ENCODE data around the gene MAGOH. TPM values are rescaled to one million over a fixed set of nuclear protein-coding genes. Genes with fewer than 3 reads are reported as not detected.

MAGOH gene
- total RNA-seq, 1 donor from 2014 or later: 27.2 TPM

- Mint-ChIP-seq H3K27ac (ENCODE audit: unreplicated experiment) (no peak overlapping the region), H3K27me3 (ENCODE audit: low read depth) (no peaks in the 10 kb centered on the region), H3K4me3 (ENCODE audit: unreplicated experiment) (no peak overlapping the region), H3K36me3 (ENCODE audit: low read depth) (no peaks in the 10 kb centered on the region), H3K9me3 (ENCODE audit: low read depth) (no peaks in the 10 kb centered on the region), H3K4me1 (ENCODE audit: low read depth) (no peaks in the 10 kb centered on the region)
- TF ChIP-seq CTCF (IDR thresholded peaks at IDR 0.05): no peak
- no peak for DNase-seq (ENCODE audit: low spot score)
Observed at GRCh38 chr1:53257454-53258081, 19.2 kb upstream of the MAGOH start.

GRCh38 chr1:53256511-53257453 is 18.5 kb upstream of the MAGOH start:
- DNase-seq (ENCODE audit: low spot score): no peak
- TF ChIP-seq CTCF (IDR thresholded peaks at IDR 0.05): no peak
- no peak overlapping the region for H3K27ac Mint-ChIP-seq (ENCODE audit: unreplicated experiment)
- no peaks in the 10 kb centered on the region for H3K9me3 Mint-ChIP-seq (ENCODE audit: low read depth)
- H3K4me1 Mint-ChIP-seq (ENCODE audit: low read depth): no peaks in the 10 kb centered on the region
- H3K4me3 Mint-ChIP-seq (ENCODE audit: unreplicated experiment): no peak overlapping the region
- no peaks in the 10 kb centered on the region for H3K36me3 Mint-ChIP-seq (ENCODE audit: low read depth)
- no peaks in the 10 kb centered on the region for H3K27me3 Mint-ChIP-seq (ENCODE audit: low read depth)

GRCh38 chr1:53255031-53255430 is 16.7 kb upstream of the MAGOH start:
- no peaks in the 10 kb centered on the region for H3K36me3 Mint-ChIP-seq (ENCODE audit: low read depth)
- peak; percentile 30 for TF ChIP-seq CTCF (IDR thresholded peaks at IDR 0.05)

GRCh38 chr1:53254011-53254640 is 15.8 kb upstream of the MAGOH start:
- H3K4me3 Mint-ChIP-seq (ENCODE audit: unreplicated experiment): no peak overlapping the region
- H3K4me1 Mint-ChIP-seq (ENCODE audit: low read depth): no peaks in the 10 kb centered on the region
- H3K9me3 Mint-ChIP-seq (ENCODE audit: low read depth): no peaks in the 10 kb centered on the region
- no peak overlapping the region for H3K27ac Mint-ChIP-seq (ENCODE audit: unreplicated experiment)
- no peaks in the 10 kb centered on the region for H3K27me3 Mint-ChIP-seq (ENCODE audit: low read depth)
- no peak for DNase-seq (ENCODE audit: low spot score)
- TF ChIP-seq CTCF (IDR thresholded peaks at IDR 0.05): no peak
- H3K36me3 Mint-ChIP-seq (ENCODE audit: low read depth): no peaks in the 10 kb centered on the region

More at GRCh38 chr1:53255031-53255430, 16.7 kb upstream of the MAGOH start:
- no peak overlapping the region for H3K27ac Mint-ChIP-seq (ENCODE audit: unreplicated experiment)
- no peaks in the 10 kb centered on the region for H3K27me3 Mint-ChIP-seq (ENCODE audit: low read depth)
- H3K4me1 Mint-ChIP-seq (ENCODE audit: low read depth): no peaks in the 10 kb centered on the region
- H3K9me3 Mint-ChIP-seq (ENCODE audit: low read depth): no peaks in the 10 kb centered on the region
- DNase-seq (ENCODE audit: low spot score): no peak
- H3K4me3 Mint-ChIP-seq (ENCODE audit: unreplicated experiment): no peak overlapping the region

GRCh38 chr1:53250325-53250724 is 12.0 kb upstream of the MAGOH start:
- Mint-ChIP-seq H3K9me3 (ENCODE audit: low read depth) (no peaks in the 10 kb centered on the region), H3K27me3 (ENCODE audit: low read depth) (no peaks in the 10 kb centered on the region), H3K36me3 (ENCODE audit: low read depth) (no peaks in the 10 kb centered on the region), H3K4me1 (ENCODE audit: low read depth) (peaks cover 3% of the 10 kb centered on the region), H3K4me3 (ENCODE audit: unreplicated experiment) (no peak overlapping the region), H3K27ac (ENCODE audit: unreplicated experiment) (no peak overlapping the region)
- DNase-seq (ENCODE audit: low spot score): no peak
- TF ChIP-seq CTCF (IDR thresholded peaks at IDR 0.05): no peak
